Endodermal cell (in vitro differentiated cells): ENCODE results near the gene RUNX2. TPM values are rescaled to one million over a fixed set of nuclear protein-coding genes. Genes with fewer than 3 reads are reported as not detected.

Experiments used
- DNase-seq: peaks from one replicate; pipeline ENCODE4 v3.0.0-alpha.2; 2017
- H3K27ac ChIP-seq: 2 replicates; pipeline ENCODE4 v1.5.1; 2013; ENCODE audit warnings: mild to moderate bottlenecking, low read depth, low read length, moderate library complexity
- H3K27me3 ChIP-seq: 2 replicates; pipeline ENCODE4 v1.6.1; 2013; ENCODE audit warnings: mild to moderate bottlenecking, low read length, moderate library complexity; ENCODE audit not compliant: insufficient read depth, control insufficient read depth, poor library complexity, severe bottlenecking
- H3K36me3 ChIP-seq: 2 replicates; pipeline ENCODE4 v1.7.0; 2013; ENCODE audit warnings: mild to moderate bottlenecking, low read length, moderate library complexity; ENCODE audit not compliant: control insufficient read depth, insufficient read depth
- H3K4me1 ChIP-seq: one replicate; pipeline ENCODE4 v1.7.0; 2013; ENCODE audit warnings: low read length; ENCODE audit not compliant: control insufficient read depth, insufficient read depth
- H3K4me3 ChIP-seq: 2 replicates; pipeline ENCODE4 v1.5.1; 2013; ENCODE audit warnings: mild to moderate bottlenecking, low read length, moderate library complexity
- H3K9ac ChIP-seq: 2 replicates; pipeline ENCODE4 v1.6.1; 2013; ENCODE audit warnings: mild to moderate bottlenecking, low read length, moderate library complexity; ENCODE audit not compliant: poor library complexity, severe bottlenecking; ENCODE audit errors: extremely low read depth
- H3K9me3 ChIP-seq: 2 replicates; pipeline ENCODE4 v1.6.1; 2013; ENCODE audit warnings: mild to moderate bottlenecking, low read length, moderate library complexity; ENCODE audit not compliant: control insufficient read depth
- H3K27ac Mint-ChIP-seq: 2 replicates; pipeline ENCODE4 v1.8.0; 2020; ENCODE audit warnings: mixed read lengths
- H3K27me3 Mint-ChIP-seq: 2 replicates; pipeline ENCODE4 v1.8.0; 2021; ENCODE audit warnings: mild to moderate bottlenecking, mixed read lengths; ENCODE audit not compliant: insufficient read depth
- H3K36me3 Mint-ChIP-seq: 2 replicates; pipeline ENCODE4 v1.8.0; 2020; ENCODE audit warnings: low read depth, mixed read lengths
- H3K4me1 Mint-ChIP-seq: 2 replicates; pipeline ENCODE4 v1.8.0; 2020; ENCODE audit warnings: mixed read lengths
- H3K4me3 Mint-ChIP-seq: 2 replicates; pipeline ENCODE4 v1.8.0; 2020; ENCODE audit warnings: mild to moderate bottlenecking, moderate library complexity, mixed read lengths
- H3K9me3 Mint-ChIP-seq: 2 replicates; pipeline ENCODE4 v1.8.0; 2020; ENCODE audit warnings: mild to moderate bottlenecking, mixed read lengths
- WGBS, 2 experiments: methylation state at CpG; one replicate each; pipeline versions ENCODE4 v1.1.5 to v1.1.7; 2013; ENCODE audit warnings: missing lambda C conversion rate in 2 of 2, mixed read lengths in 1 of 2; ENCODE audit not compliant: insufficient coverage in 1 of 2, insufficient read length in 1 of 2; 5-methylcytosine and 5-hydroxymethylcytosine counted together
- total RNA-seq, 2 donors: library from RNA; stranded (reverse); fragmentation: NEBNext Ultra II Directional in 1 of 2; extraction: Animal tissue kit (Norgen Biotek cat#: 25700) in 1 of 2; gene quantifications; 2 replicates in 1 of 2; 3 replicates in 1 of 2; pipeline ENCODE4 v1.2.1, GENCODE V29; 2021
- TF ChIP-seq, protein P1 (sequence below): fragments of 200-600 bp; sonication (generic); conservative IDR thresholded peaks from 2 replicates; pipeline ENCODE4 v1.5.0; 2021; ENCODE audit warnings: antibody characterized with exemption, mild to moderate bottlenecking

Gene RUNX2
- total RNA-seq, 2 donors from 2014 or later, result 0.18 to 0.26 TPM

DNA sequence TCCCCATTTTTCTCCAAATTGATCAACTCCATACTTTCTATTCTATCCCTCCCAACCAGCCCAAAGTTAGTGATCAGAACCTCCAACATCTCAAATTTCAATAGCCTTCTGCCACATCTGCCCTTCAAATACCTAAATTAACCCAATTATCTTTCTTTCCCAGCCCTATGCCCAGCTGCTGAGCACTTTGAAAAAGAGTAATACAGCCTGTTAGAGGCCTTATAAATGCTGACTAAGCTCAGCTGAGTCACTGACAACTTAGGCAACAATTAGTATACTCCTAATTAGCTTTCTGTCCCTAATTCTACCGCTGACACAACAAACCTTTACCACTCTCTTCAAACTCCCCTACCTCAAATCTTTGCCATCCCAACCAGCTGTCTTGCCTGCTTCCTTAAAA, 23.5 kb downstream of the RUNX2 start:
- 59% methylated on average over 1 of the region's 1 CpG; no CpG with 5 or more reads in 1 of the 2 experiments for WGBS, 2 experiments
- Mint-ChIP-seq H3K9me3 (no peaks in the 10 kb centered on the region), H3K27ac (no peak overlapping the region), H3K27me3 (no peaks in the 10 kb centered on the region), H3K4me3 (no peak overlapping the region), H3K36me3 (peaks cover 6% of the 10 kb centered on the region), H3K4me1 (peaks cover 6% of the 10 kb centered on the region)
- H3K9ac ChIP-seq, result no peak overlapping the region
- TF ChIP-seq, protein P1, sequence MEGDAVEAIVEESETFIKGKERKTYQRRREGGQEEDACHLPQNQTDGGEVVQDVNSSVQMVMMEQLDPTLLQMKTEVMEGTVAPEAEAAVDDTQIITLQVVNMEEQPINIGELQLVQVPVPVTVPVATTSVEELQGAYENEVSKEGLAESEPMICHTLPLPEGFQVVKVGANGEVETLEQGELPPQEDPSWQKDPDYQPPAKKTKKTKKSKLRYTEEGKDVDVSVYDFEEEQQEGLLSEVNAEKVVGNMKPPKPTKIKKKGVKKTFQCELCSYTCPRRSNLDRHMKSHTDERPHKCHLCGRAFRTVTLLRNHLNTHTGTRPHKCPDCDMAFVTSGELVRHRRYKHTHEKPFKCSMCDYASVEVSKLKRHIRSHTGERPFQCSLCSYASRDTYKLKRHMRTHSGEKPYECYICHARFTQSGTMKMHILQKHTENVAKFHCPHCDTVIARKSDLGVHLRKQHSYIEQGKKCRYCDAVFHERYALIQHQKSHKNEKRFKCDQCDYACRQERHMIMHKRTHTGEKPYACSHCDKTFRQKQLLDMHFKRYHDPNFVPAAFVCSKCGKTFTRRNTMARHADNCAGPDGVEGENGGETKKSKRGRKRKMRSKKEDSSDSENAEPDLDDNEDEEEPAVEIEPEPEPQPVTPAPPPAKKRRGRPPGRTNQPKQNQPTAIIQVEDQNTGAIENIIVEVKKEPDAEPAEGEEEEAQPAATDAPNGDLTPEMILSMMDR, result no peak
- H3K4me1 ChIP-seq, result no peaks in the 10 kb centered on the region
- no peaks in the 10 kb centered on the region for H3K9me3 ChIP-seq
- no peak for DNase-seq
- no peak overlapping the region for H3K27ac ChIP-seq
- no peaks in the 10 kb centered on the region for H3K27me3 ChIP-seq
- no peak overlapping the region for H3K4me3 ChIP-seq
- H3K36me3 ChIP-seq, result peaks cover 4% of the 10 kb centered on the region

DNA sequence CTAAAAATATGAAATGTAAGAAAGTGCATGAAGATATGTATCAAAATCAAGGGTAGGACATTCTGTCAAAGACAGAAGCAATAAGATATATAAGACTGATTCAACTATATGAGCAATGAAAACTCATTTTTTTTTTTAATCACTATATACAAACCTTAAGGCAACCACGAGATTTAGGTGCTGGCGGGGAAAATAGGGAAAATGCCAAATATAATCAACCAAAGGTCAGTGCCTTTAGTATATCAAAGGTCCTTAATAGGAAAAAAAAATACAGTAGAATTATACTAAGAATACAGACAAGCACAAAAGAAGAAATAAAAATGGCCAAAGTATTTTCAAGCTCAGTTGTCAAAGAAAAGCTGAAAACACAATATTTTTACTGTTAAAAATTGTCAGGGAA, 25.5 kb downstream of the RUNX2 start:
- H3K27ac ChIP-seq, result no peak overlapping the region
- Mint-ChIP-seq H3K27ac (no peak overlapping the region), H3K27me3 (no peaks in the 10 kb centered on the region), H3K4me1 (peaks cover 6% of the 10 kb centered on the region), H3K4me3 (no peak overlapping the region), H3K36me3 (peaks cover 11% of the 10 kb centered on the region), H3K9me3 (no peaks in the 10 kb centered on the region)
- TF ChIP-seq, protein P1, result no peak
- no peak overlapping the region for H3K4me3 ChIP-seq
- H3K9ac ChIP-seq, result no peak overlapping the region
- WGBS, 2 experiments, result no CpG with 5 or more reads among the region's 2 CpGs
- H3K27me3 ChIP-seq, result no peaks in the 10 kb centered on the region
- peaks cover 8% of the 10 kb centered on the region for H3K36me3 ChIP-seq
- DNase-seq, result no peak
- no peaks in the 10 kb centered on the region for H3K9me3 ChIP-seq
- H3K4me1 ChIP-seq, result no peaks in the 10 kb centered on the region

DNA sequence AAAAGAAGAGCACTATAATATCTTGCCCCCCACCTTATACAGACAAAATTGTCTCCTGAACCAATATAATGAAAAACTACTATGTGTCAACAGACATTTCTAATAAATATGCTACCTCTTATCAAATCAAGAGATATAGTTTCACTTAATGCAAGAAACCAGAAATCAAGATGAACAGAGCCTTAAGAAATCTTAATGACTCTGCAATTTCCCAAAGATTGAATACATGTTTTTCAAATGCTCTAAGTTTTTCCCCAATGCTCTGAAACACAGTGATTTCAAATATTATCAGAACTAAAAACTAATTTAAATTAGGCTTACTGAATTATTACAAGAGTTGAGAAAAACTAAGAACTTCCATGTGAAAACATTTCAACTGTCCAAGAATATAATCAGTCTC, 36.3 kb downstream of the RUNX2 start:
- no peaks in the 10 kb centered on the region for H3K27me3 Mint-ChIP-seq
- no peak overlapping the region for H3K9ac ChIP-seq
- DNase-seq, result no peak
- peaks cover 13% of the 10 kb centered on the region for H3K36me3 ChIP-seq
- H3K27me3 ChIP-seq, result no peaks in the 10 kb centered on the region
- no peaks in the 10 kb centered on the region for H3K9me3 ChIP-seq
- no peak overlapping the region for H3K27ac Mint-ChIP-seq
- no peak overlapping the region for H3K4me3 Mint-ChIP-seq
- TF ChIP-seq, protein P1, result no peak
- no peak overlapping the region for H3K27ac ChIP-seq
- H3K4me1 Mint-ChIP-seq, result peaks cover 2% of the 10 kb centered on the region
- H3K36me3 Mint-ChIP-seq, result peaks cover 3% of the 10 kb centered on the region
- H3K4me1 ChIP-seq, result no peaks in the 10 kb centered on the region
- H3K9me3 Mint-ChIP-seq, result no peaks in the 10 kb centered on the region
- H3K4me3 ChIP-seq, result no peak overlapping the region
